ENCODE results near the gene DLL1.

The DLL1 gene

GRCh38 chr6:170295510-170296422, 4.9 kb upstream of the DLL1 start:
- no peak for DNase-seq (ENCODE audit: low read depth in 2 of 2)

GRCh38 chr6:170294813-170295509, 4.1 kb upstream of the DLL1 start:
- DNase-seq (ENCODE audit: low read depth in 2 of 2), result no peak

- DNase-seq (ENCODE audit: low read depth in 2 of 2), result no peak
Observed at GRCh38 chr6:170294298-170294730, 3.4 kb upstream of the DLL1 start.

GRCh38 chr6:170293341-170294231, 2.7 kb upstream of the DLL1 start:
- no peak for DNase-seq (ENCODE audit: low read depth in 2 of 2)

GRCh38 chr6:170292407-170293158, 1.7 kb upstream of the DLL1 start:
- DNase-seq (ENCODE audit: low read depth in 2 of 2), result no peak

GRCh38 chr6:170292111-170292406, 1.2 kb upstream of the DLL1 start:
- DNase-seq (ENCODE audit: low read depth in 2 of 2), result no peak

GRCh38 chr6:170291271-170292110, 613 bp upstream of the DLL1 start:
- no peak for DNase-seq (ENCODE audit: low read depth in 2 of 2)

- DNase-seq (ENCODE audit: low read depth in 2 of 2), result no peak
Observed at GRCh38 chr6:170289951-170290295, 955 bp downstream of the DLL1 start.

- no peak for DNase-seq (ENCODE audit: low read depth in 2 of 2)
Observed at GRCh38 chr6:170289180-170289931, 1.5 kb downstream of the DLL1 start.

- DNase-seq (ENCODE audit: low read depth in 2 of 2), result no peak
Observed at GRCh38 chr6:170288852-170289179, 2.1 kb downstream of the DLL1 start.

GRCh38 chr6:170288091-170288631, 2.7 kb downstream of the DLL1 start:
- DNase-seq (ENCODE audit: low read depth in 2 of 2), result no peak

GRCh38 chr6:170287371-170287876, 3.5 kb downstream of the DLL1 start:
- no peak for DNase-seq (ENCODE audit: low read depth in 2 of 2)

GRCh38 chr6:170286934-170287265, 4.0 kb downstream of the DLL1 start:
- no peak for DNase-seq (ENCODE audit: low read depth in 2 of 2)

- no peak for DNase-seq (ENCODE audit: low read depth in 2 of 2)
Observed at GRCh38 chr6:170286246-170286933, 4.5 kb downstream of the DLL1 start.

- no peak for DNase-seq (ENCODE audit: low read depth in 2 of 2)
Observed at GRCh38 chr6:170285482-170285881, 5.4 kb downstream of the DLL1 start.

- DNase-seq (ENCODE audit: low read depth in 2 of 2), result no peak
Observed at GRCh38 chr6:170284866-170285469, 5.9 kb downstream of the DLL1 start.

GRCh38 chr6:170284126-170284773, 6.6 kb downstream of the DLL1 start:
- no peak for DNase-seq (ENCODE audit: low read depth in 2 of 2)
